Activated CD8-positive, alpha-beta memory T cell treated with anti-CD3 and anti-CD28 coated beads, Interleukin-2, amount 50 U/mL, for 48 hours (primary cell): ENCODE results near the gene PPFIBP1.
"Not testable (repeated sequence)": the region's sequence is repeated elsewhere in the genome, so short reads cannot be mapped to it uniquely, and the experiment has no call there.

Source experiments
- DNase-seq: peaks from one replicate; pipeline ENCODE4 v3.0.0-alpha.2; 2020

The PPFIBP1 gene

DNA sequence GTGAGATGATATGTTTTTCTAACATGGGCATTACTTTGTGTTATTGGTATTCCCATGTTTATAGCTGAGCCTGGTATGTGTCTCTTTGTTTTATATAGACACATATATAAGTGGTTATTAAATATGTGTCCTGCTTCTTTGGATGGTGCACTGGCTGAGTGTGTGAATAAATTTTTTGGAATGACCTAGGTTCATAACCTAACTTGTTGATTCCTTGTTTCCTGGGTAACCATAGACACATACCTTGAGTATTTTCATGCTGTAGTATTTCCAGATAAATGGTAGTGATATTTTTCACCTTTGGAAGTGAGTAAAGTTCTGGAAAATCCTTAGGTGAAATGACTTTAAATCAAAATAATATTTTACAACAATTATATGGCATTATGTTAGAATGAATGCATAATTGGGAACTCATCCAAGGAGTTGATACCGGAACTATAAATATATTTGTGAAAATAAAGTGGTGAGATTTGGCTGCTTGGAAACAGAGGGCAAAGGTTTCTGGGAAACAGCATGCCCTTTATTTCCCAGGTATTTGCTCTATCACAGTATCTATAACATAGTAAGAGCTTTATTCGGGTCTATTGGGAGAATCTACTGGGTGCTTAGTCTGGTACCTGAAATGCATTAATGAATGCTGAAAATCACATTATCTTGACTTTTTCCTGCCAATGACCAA is 107.9 kb downstream of the PPFIBP1 start:
- DNase-seq = no peak

DNA sequence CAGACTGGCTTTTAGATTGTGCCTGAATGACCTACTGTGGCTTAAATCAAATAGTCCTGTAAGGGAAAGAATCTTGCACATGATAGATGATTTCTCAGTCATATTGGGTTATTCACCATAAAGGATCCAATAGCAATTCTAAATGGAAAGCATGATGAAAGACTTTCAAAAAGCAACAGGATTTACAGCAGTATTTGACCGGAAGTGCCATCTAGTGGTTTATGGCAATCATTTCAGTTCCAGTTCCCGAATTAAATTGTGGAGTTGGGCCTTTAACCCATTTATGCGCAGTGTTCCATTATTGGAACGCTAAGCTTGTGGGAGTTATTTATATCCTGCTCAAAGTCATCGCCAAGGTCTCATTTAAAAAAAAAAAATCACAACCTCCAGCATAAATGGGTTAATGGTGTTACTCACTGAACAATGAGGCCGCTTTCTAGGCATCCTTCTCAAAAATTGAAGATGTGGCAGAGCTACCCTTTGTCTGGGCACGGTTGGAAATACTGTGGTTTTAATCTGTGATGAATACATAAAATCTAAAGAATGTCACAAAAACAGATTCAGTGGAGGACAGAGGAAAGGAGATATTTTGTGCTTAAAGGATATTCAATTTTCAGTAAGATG is 111.5 kb downstream of the PPFIBP1 start:
- DNase-seq = no peak

DNA sequence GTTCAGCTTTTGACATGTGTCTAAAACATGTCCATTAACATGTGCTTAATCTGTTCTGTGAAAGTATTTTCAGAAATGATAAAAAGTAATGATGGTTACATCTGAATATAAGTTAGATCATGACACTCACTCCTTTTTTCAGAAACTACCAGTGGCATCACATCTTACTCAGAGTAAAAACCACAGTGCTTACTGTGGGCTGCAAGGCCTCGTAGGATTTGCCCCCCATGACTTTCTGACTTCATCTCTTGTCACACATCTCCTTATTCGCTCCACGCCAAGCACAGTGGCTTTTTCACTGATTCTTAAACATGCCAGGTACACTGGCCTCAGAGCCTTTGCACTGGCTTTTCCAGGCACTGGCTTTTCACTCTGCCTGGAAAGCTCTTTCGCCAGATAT is 112.6 kb downstream of the PPFIBP1 start:
- not testable (repeated sequence) for DNase-seq

DNA sequence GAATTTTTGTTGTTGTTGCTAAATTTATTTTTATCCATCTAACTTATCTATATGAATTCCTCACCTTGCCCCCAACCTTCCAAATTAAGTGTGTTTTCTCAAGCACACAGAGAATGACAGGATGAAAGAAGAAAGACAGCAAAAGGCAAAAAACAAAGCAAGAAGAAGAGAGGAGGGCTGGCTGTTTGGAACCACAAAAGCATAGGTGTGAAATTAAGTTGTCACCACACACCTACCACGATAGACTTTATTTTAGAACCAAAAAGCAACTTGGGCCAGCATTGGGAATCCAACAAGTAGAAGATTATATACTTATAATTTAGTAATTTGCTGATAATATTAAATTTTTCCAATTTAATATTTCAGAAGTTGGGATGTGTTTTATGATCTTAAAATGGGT is 113.5 kb downstream of the PPFIBP1 start:
- DNase-seq = no peak

DNA sequence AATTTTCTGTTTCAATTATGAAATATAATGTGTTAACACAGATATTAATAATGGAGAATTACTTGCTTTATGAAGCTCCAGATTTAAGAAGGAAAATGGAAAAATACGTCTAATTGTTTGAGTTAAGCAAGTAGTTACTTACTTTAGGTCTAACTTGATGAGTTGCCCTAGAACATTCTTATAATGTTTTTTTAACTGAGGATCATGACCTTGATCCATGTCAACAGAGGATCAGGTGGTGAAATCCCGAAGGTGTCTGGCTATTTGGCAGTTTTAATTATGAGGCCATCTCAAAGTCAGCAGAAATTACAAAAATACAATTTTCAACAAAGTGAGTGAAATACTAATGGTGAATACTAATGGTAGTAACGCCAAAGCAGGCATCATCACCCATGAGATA is 115.3 kb downstream of the PPFIBP1 start:
- no peak for DNase-seq

DNA sequence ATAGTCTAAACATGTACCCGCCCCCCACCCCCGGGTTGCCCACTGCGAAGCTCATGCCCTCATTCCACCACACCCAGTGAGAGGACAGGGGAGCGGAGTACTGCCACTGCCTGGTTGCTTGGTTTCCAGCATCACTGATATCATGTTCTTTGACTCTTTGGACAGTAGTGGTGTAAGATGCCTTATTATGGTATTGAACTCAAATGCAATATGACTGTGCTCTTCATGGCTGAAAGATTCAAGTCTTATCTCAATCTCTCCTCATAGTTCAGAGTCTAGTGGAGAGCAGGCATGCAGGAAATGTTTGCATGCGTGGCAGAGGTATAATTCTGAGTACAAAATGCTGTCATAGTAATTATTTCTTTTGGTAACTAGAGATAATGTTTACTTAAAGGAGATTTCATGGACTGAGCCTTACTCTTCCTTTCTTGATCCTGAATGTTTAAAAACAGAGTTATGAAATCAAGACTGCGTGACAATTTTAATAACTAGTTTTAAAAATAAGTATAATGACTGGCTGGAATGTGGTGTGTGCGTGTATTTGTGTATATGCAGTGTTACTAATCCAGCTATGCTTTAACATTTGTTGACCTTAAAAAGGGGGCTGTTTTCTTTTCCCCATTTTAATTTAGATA is 116.7 kb downstream of the PPFIBP1 start:
- not testable (repeated sequence) for DNase-seq

DNA sequence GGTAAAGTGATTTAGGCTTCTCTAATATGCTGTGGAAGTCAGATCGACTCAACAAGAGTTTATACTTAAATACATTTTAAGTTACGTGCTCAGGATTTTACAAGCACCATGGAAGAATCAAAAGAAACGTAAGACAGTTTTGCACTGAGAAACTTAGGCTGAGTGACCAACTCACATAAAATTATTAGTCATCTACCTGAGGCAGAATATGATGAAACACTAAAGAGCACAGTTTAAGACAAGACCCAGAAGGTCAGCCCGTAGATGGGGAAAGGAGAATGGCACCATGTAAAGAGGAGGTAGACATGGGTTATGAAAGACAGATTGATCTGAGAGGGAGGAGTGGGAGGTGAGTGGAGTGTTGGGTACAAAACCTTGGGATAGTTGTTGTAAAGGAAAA is 118.4 kb downstream of the PPFIBP1 start:
- not testable (repeated sequence) for DNase-seq

DNA sequence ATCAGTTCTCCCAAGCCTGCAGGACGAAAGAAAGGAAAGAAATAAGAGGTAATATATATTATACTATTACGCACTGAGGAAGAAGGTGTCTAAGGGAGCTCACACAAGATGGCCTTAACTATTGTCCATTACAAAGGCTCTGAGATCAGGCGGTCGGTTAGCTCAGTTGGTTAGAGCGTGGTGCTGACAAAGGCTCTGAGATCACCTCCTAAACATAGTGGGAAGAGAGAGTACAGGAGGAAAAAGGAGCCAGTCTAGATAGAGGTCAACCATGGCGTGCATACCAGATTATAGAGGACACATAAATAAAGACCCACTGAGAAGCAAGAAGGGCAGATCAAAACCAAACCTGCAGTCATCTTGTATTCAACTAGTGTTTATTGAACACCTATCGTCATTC is 118.9 kb downstream of the PPFIBP1 start:
- not testable (repeated sequence) for DNase-seq

DNA sequence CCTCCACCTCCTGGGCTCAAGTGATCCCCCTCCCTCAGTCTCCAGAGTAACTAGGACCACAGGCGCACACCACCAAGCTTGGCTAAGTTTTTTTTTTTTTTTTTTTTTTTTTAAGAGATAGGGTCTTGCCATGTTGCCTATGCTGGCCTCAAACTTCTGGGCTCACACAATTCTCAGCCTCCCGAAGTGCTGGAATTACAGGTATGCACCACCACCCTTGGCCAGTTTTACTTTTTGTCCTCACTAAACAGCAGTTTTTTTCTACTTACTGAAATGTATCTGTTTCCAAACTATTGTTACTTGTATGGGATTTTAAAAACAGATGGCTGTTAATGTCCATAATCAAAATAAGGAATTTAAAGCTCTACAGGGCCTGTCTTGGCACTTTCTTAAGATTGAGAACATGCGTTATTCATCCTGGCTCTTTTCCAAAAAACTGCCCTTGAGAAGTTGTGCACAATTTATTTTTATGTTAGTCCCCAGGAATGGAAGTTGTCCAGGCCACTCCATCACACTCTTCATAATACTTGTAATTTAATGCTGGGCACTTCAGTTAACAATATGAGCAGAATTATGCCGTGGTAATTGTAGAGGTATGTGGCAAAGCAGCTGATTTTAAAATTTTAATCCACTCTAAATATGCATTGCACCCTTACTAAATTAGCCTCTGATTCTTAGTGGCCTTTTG is 120.3 kb downstream of the PPFIBP1 start:
- no peak for DNase-seq

DNA sequence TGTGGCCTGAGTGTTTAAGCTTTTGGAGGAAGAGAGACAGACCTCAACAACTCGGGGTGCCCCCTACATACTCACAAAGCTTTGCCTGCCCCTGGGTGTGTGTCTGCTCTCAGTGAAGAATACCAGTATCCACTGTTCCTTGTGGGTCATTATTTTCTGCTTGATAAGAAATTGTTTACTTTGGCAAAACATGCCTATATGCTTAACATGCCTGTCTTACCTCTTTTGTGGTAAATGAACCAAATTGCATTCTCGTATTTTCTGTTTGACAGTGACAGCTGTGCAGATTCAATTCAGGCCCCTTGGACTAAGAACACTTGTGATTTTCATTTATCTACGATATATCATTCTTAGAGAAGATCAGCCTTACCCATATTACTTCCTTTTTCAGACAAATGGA is 121.7 kb downstream of the PPFIBP1 start:
- no peak for DNase-seq

DNA sequence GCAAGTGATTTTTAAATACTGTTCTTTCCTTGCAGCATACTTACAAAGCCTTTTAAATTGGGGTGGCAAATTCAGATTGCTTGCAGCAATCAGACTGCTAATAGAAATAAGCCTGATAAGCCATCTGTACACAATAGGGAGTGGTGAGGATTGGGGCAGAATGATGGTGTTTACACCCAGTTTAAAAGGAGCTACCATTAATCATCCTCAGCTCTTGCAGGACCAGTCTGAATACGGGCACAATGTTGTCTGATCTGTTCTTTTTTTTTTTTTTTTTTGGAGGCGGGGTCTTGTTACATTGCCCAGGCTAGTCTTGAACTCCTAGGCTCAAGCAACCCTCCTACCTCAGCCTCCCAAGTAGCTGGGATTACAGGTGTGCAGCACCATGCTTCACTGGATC is 122.1 kb downstream of the PPFIBP1 start:
- no peak for DNase-seq

DNA sequence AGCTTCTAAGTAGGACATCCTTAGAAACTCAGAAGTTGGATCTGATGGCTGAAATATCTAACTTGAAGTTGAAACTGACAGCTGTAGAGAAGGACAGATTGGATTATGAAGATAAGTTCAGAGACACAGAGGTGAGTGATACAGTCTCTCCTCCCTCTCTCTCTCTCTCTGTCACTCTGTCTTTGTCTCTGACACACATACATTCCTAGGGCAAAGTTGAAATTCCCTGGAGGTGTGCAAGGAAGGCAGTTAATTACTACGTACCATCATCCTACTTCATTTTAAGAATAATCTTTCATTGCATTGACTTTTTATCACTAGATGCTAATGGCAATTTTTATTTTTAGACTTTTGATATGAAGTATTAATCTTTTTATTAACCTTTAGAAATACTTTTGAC is 126.0 kb downstream of the PPFIBP1 start:
- DNase-seq = no peak

DNA sequence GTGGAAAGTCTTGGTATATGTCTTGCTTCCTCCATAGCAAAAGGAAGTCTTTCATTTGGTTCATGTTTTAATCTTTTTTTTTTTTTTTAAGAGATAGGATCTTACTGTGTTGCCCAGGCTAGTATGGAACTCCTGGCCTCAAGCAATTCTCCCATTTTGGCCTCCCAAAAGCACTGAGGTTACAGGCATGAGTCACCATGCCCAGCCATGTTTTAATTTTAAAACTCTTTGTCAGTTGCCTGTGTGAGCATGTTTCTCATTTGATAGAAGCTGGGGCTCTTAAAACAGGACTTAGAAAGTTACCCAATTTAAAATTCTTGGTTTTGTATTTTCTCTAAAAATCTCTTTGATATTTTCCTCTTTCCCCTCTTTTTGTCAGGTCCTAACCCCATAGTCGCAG is 127.2 kb downstream of the PPFIBP1 start:
- no peak for DNase-seq

DNA sequence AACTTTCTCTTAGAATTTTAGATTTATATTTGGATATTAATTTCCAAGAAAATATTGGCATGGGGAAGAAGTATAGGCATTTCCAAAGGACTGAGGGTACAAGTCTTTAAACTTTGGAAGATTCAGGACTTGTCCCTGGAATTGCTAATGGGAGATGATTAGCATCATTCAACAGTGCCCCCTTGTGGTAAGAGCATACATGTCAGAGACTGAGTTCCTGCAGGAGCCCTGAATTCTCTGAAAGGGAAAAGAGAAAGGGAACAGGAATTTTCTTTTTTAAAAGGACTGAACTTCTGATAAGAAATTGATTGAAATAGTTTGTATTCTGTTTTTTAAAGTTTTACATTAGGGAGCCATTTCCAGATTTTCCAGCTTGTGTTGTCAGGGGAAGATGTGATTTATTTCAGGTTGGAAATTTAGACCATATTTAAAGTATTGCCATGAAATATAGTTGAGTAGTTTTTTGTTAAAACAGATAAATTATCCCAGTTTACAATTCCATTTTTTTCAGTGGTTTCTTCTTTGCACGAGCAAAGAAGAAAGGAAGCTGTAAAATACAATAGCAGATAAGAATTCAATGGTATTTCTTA is 128.3 kb downstream of the PPFIBP1 start:
- no peak for DNase-seq

DNA sequence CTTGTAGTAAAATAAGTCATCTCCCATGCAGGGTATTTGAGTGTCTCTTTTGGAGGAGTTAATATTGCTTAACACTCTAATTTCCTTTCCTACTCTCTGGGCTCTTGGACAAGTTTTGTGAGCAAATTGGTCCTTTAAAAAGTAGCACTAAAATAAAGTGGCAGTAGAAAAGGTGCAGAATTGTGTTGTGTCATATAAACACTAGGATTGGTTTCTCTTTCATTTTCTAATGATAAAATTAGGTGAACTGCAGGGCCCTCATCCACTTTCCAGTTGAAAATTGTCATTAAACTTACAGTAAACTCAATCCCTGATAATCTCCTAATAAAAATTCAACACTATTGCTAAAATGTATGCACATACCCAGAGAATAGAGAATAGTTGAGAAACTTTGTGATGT is 129.7 kb downstream of the PPFIBP1 start:
- DNase-seq = no peak

DNA sequence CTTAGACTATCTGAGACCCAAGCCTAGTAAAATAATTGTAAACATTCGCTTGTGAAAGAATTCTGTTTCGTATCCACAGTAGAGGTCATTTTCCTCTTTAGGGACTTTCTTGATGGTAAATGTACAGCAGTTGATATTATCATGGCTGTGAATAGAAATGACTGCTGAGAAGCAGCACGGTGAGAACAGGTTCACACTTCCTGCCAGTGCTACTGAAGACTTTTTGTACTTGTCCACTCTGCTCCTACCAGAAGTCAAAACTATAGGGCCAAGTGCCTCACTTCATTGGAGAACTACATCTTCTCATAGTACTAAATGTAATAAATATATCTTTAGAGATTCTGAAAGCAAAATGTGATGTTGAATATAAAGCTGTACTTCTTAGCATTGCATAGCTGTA is 131.5 kb downstream of the PPFIBP1 start:
- DNase-seq = not testable (repeated sequence)

DNA sequence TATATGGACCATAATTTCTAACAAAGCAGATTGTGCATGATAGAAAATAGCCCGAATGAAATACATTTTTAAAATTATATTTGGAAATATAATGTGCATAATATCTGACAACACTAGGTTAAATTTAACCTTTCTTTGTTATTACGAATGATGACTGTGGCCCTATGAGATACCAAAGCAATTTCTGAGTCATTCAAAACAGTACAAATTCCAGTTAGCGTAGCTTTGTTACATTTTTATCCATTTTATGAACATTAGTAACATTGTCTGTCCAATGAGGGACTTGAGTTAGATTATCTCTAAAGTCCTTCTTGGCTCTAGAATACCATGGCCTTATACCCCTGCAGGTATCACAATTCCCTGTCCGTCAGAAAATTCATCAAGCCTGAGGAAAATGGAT is 133.3 kb downstream of the PPFIBP1 start:
- DNase-seq = no peak

DNA sequence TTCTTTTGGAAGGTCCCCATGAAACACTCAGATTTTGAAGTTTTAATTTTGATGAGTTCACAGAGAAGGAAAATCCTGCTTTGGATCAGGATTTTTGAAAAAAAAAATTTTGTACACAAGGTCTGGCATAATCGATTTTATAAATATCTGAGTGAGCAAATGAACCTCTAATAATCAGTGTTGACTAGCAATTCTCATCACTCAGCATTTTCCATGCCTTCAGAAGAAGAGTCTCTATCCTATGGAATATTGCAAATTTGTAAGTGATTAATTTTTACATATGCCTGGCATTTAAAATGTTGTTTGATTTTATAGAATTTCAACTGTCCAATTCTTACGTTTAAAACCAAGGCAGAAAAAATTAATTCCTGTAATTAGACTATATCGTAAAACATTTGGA is 141.7 kb downstream of the PPFIBP1 start:
- no peak for DNase-seq

DNA sequence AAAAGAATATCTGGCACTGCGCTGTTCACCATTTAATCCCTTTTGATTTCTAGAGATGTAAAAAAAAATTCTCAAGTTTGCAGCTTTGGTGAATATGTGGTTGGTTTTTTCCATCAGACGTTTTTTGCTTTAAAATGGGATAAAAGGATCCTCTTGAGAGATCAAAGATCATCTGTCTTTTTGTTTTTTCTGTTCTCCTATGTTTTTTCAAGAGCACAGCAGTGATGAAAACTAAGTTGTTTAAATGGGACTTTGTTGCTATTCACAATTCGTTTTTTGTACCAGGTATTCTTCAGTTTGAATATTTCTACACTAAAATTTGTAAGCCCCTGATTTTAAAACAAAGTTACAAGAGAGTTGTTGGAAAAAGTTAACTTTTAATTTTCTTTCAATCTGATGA is 142.5 kb downstream of the PPFIBP1 start:
- DNase-seq = no peak

DNA sequence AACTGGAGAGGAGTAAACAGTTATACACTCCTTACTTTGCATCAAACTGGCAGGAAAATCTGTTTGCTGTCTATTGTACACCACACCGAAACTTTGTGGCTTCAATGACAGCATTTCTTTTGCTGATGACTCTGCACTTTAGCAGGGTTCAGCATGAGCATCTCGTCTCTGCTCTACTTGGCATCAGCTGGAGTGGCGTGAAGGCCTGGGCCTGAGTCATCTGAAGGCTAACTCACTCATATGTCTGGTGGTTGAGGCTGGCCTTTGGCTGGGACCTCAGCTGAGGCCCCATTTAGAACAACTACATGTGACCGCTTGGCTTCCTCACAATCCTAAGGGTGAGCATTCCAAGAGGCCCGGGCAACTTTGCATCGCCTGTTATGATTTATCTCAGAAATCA is 143.5 kb downstream of the PPFIBP1 start:
- DNase-seq = no peak

DNA sequence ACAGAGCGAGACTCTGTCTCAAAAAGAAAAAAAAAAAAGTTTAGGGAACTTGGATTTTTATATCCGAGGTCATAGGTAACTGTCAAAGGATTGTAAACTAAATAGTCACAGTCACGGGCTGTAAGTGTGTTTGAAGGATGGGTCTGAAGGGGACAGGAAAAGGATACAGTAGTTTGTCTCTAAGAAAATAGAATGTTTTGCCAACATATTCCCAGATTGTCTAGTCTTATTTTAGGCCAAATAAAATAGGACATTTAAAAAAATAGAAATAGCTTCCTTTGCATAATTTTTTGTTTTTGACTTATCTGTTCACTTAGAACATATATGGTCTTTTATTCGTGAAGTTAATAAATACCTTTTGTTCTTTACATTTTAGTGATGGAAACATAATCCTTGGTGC is 148.0 kb downstream of the PPFIBP1 start:
- DNase-seq = no peak

DNA sequence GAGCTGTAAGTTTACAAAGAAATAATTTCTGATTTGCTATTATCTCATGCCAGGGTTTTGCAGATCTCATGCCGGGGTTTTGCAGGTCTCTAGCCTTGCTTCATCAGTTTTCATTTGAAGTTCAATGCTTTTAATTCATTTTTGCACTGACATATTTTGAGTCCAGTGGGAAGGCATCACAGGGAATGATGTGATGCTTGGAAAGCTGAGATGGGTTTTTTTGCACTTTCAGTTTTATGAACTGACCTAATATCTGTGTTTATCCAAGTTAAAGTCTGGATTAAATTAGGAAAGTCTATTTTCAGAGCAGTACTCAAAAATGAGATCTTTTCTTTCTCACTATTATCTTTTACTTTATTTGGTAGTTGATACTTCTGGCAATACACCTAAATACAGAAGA is 148.6 kb downstream of the PPFIBP1 start:
- DNase-seq = no peak

DNA sequence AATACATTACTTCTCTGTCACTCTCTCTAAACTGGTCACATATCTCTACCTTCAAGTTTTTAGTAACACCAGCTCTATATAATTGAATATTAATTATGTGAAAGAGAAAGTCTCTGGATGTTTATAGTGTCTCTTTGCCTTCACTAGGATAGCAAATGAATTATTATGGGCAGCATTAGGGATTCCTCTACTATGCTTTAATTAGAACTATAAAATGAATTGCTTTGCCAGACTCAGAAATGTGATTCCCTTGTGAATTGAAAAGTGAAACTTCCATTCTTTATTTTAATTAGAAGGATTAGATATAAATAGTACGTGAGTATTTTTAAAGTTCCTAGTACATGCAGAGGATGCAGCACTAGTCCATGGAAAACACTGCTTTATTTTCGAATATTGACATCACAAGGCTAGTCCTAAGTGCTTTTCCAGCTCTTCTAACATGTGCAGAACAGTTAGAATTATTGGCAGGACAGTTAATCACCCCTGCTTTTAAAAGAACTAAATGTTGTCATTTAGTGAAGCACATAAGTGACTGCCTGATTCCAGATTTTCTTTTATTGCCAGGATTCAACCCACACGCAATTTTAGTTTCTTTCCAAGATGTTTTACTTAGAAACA is 149.2 kb downstream of the PPFIBP1 start:
- DNase-seq = no peak
